Trophoblast cell (in vitro differentiated cells and primary cell): ENCODE measurements around the gene ATXN1.

Experiments used
- DNase-seq, 2 donors: peaks; one replicate each; pipeline ENCODE4 v3.0.0-alpha.2; 2016
- H2AFZ ChIP-seq: 2 replicates; pipeline ENCODE4 v1.6.1; 2013; ENCODE audit warnings: low read length, moderate library complexity, mild to moderate bottlenecking; ENCODE audit not compliant: insufficient read depth, poor library complexity
- H2AK5ac ChIP-seq: 2 replicates; pipeline ENCODE4 v1.6.1; 2013; ENCODE audit warnings: mild to moderate bottlenecking, low read length
- H2BK120ac ChIP-seq: 2 replicates; pipeline ENCODE4 v1.6.1; 2013; ENCODE audit warnings: low read length, mild to moderate bottlenecking, moderate library complexity; ENCODE audit not compliant: insufficient read depth, poor library complexity
- H2BK12ac ChIP-seq: 2 replicates; pipeline ENCODE4 v1.6.1; 2013; ENCODE audit warnings: mild to moderate bottlenecking, low read length, moderate library complexity
- H2BK5ac ChIP-seq: 2 replicates; pipeline ENCODE4 v1.6.1; 2013; ENCODE audit warnings: low read length, low read depth, moderate library complexity, mild to moderate bottlenecking; ENCODE audit not compliant: poor library complexity
- H3K14ac ChIP-seq: 2 replicates; pipeline ENCODE4 v1.6.1; 2013; ENCODE audit warnings: mild to moderate bottlenecking, low read length
- H3K18ac ChIP-seq: 2 replicates; pipeline ENCODE4 v1.6.1; 2013; ENCODE audit warnings: mild to moderate bottlenecking, low read length
- H3K23ac ChIP-seq: 2 replicates; pipeline ENCODE4 v1.6.1; 2013; ENCODE audit warnings: low read length
- H3K27ac ChIP-seq: 2 replicates; pipeline ENCODE4 v1.5.1; 2013; ENCODE audit warnings: low read depth, mild to moderate bottlenecking, inconsistent platforms, low read length, moderate library complexity
- H3K27me3 ChIP-seq: 2 replicates; pipeline ENCODE4 v1.6.1; 2013; ENCODE audit warnings: inconsistent platforms, mild to moderate bottlenecking, low read length, moderate library complexity; ENCODE audit not compliant: insufficient read depth
- H3K36me3 ChIP-seq, 2 experiments: 1 replicate in 1 of 2; 2 replicates in 1 of 2; pipeline ENCODE4 v1.6.1; 2013; ENCODE audit warnings: low read length in 2 of 2, mild to moderate bottlenecking in 2 of 2, moderate library complexity in 1 of 2; ENCODE audit not compliant: insufficient read depth in 2 of 2, control insufficient read depth in 1 of 2
- H3K4ac ChIP-seq: 2 replicates; pipeline ENCODE4 v1.6.1; 2013; ENCODE audit warnings: low read depth, mild to moderate bottlenecking, low read length, moderate library complexity
- H3K4me1 ChIP-seq, 2 experiments: 1 replicate in 1 of 2; 2 replicates in 1 of 2; pipeline ENCODE4 v1.6.1; 2013; ENCODE audit warnings: low read length in 2 of 2, mild to moderate bottlenecking in 2 of 2, moderate library complexity in 1 of 2; ENCODE audit not compliant: insufficient read depth in 2 of 2, control insufficient read depth in 1 of 2
- H3K4me2 ChIP-seq: 2 replicates; pipeline ENCODE4 v1.6.1; 2013; ENCODE audit warnings: inconsistent platforms, mild to moderate bottlenecking, low read length, moderate library complexity
- H3K4me3 ChIP-seq: 2 replicates; pipeline ENCODE4 v1.5.1; 2013; ENCODE audit warnings: mild to moderate bottlenecking, low read depth, low read length, inconsistent platforms
- H3K79me1 ChIP-seq: one replicate; pipeline ENCODE4 v1.6.1; 2013; ENCODE audit warnings: low read length
- H3K79me2 ChIP-seq: 2 replicates; pipeline ENCODE4 v1.6.1; 2013; ENCODE audit warnings: low read length, mild to moderate bottlenecking; ENCODE audit not compliant: control insufficient read depth, insufficient read depth, poor library complexity
- H3K9ac ChIP-seq: 2 replicates; pipeline ENCODE4 v1.6.1; 2013; ENCODE audit warnings: mild to moderate bottlenecking, low read length
- H3K9me3 ChIP-seq: 2 replicates; pipeline ENCODE4 v1.6.1; 2013; ENCODE audit warnings: low read depth, mild to moderate bottlenecking, control low read depth, inconsistent platforms, low read length; ENCODE audit not compliant: insufficient read depth
- H4K12ac ChIP-seq: 2 replicates; pipeline ENCODE4 v1.6.1; 2013; ENCODE audit warnings: low read depth, mild to moderate bottlenecking, low read length, moderate library complexity
- H4K8ac ChIP-seq: 2 replicates; pipeline ENCODE4 v1.6.1; 2013; ENCODE audit warnings: low read depth, mild to moderate bottlenecking, low read length, moderate library complexity
- H4K91ac ChIP-seq: one replicate; pipeline ENCODE4 v1.6.1; 2013; ENCODE audit warnings: low read depth, mild to moderate bottlenecking, low read length, moderate library complexity
- WGBS: extraction: QIAGEN DNeasy Blood & Tissue Kit; methylation state at CpG from one replicate; pipeline ENCODE4 v1.1.7; 2013; ENCODE audit warnings: missing lambda C conversion rate; ENCODE audit not compliant: insufficient read length, insufficient coverage; ENCODE audit errors: extremely low coverage; 5-methylcytosine and 5-hydroxymethylcytosine counted together

The ATXN1 gene

DNA sequence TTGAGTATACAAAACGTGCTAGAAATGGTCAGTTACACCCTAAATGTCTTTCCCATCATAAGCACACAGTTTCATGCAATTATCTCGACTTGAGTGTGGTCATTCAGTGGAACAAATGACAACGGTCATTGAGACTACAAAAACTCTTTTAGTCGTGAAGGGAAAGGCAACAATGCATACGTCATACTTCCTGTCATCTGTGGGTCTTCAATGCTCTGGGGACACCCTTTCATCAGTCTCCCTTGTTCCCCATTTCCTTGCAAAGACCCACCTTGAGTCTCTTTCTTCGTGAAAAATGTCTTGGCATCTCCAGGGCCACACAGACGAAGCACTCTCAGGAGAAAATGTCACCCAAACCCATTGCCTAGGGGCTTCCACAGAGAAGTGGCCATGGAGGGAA lies 284.4 kb downstream of the ATXN1 start:
- no peak overlapping the region for H4K8ac ChIP-seq
- H3K9me3 ChIP-seq, result no peaks in the 10 kb centered on the region
- no peak overlapping the region for H3K18ac ChIP-seq
- no peak overlapping the region for H3K23ac ChIP-seq
- WGBS, result no CpG with 5 or more reads among the region's 7 CpGs
- H3K79me1 ChIP-seq, result no peaks in the 10 kb centered on the region
- H2BK120ac ChIP-seq, result no peak overlapping the region
- H3K9ac ChIP-seq, result no peak overlapping the region
- H2BK5ac ChIP-seq, result no peak overlapping the region
- peaks cover 0 to 2% of the 10 kb centered on the region in 2 experiments for H3K36me3 ChIP-seq
- no peak overlapping the region for H2AK5ac ChIP-seq
- no peak overlapping the region for H3K27ac ChIP-seq
- H3K4me2 ChIP-seq, result no peak overlapping the region
- no peak for DNase-seq
- H2AFZ ChIP-seq, result no peak overlapping the region
- H4K12ac ChIP-seq, result no peak overlapping the region
- no peak overlapping the region for H4K91ac ChIP-seq
- no peak overlapping the region for H2BK12ac ChIP-seq
- no peak overlapping the region for H3K4me3 ChIP-seq
- H3K4me1 ChIP-seq, result peaks cover 2 to 7% of the 10 kb centered on the region in 2 experiments
- H3K27me3 ChIP-seq, result no peaks in the 10 kb centered on the region
- peaks cover 2% of the 10 kb centered on the region for H3K79me2 ChIP-seq
- H3K14ac ChIP-seq, result no peak overlapping the region
- H3K4ac ChIP-seq, result no peak overlapping the region

DNA sequence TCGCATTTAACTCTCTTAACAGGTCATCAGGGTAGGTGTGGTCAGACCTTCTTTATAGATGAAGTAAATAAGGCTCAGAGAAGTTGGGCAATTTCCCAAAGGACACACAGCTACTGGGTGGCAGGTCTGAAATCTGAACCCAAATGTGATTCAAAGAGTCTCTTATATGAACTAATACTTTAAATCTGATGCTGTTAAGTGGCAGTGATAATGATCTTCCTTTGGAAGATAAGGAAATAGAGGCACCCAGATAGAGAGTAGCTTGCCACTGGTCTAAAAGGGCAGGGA lies 285.8 kb downstream of the ATXN1 start:
- Histone ChIP-seq H3K27me3 (no peaks in the 10 kb centered on the region), H3K79me2 (peaks cover 2% of the 10 kb centered on the region), H4K12ac (no peak overlapping the region), H3K36me3 (peaks cover 0 to 2% of the 10 kb centered on the region in 2 experiments), H3K79me1 (no peaks in the 10 kb centered on the region), H3K4me1 (peaks cover 2 to 7% of the 10 kb centered on the region in 2 experiments), H3K27ac (no peak overlapping the region), H2BK12ac (no peak overlapping the region), H3K9ac (no peak overlapping the region), H3K4me3 (no peak overlapping the region), H3K4ac (no peak overlapping the region), H3K4me2 (no peak overlapping the region), H3K9me3 (no peaks in the 10 kb centered on the region), H3K23ac (no peak overlapping the region), H3K14ac (no peak overlapping the region), H4K91ac (no peak overlapping the region), H2AFZ (no peak overlapping the region), H4K8ac (no peak overlapping the region), H2BK120ac (no peak overlapping the region), H2BK5ac (no peak overlapping the region), H2AK5ac (no peak overlapping the region), H3K18ac (no peak overlapping the region)
- DNase-seq, result peak in 1 of 2 donors; percentile 5
- WGBS, result no CpG with 5 or more reads among the region's 1 CpG

DNA sequence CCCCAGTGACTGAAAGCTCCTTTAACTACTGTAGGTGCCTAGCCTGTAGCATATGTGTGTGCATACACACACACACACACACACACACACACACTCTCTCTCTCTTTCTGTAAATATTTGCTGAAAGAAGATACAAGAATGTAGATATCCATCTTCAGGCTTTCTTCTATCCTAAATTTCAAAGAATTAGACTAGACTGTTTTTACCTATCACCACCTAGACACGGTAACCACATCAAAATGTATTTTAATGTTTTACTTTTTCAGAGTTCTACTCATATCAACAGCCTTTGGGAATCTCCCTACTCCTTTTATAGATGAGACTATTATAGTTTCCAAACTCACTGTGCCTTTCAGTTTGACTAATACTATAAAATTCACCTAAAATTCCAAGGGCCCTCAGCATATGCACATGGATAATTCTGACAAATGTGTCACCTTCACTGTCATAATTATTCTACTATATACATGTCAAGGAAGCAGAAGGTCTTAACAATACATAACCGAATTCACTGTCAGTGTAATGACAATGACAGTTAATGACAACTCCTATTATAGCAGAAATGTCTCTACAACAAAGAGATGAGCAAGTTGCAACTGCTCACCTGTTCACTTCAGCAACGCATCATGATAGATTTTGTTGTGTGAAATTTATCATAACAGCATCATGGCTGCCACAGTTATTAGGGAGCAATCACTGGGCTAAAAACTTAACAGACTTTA lies 286.3 kb downstream of the ATXN1 start:
- Histone ChIP-seq H3K4me3 (no peak overlapping the region), H3K79me1 (no peaks in the 10 kb centered on the region), H2AK5ac (no peak overlapping the region), H2BK5ac (no peak overlapping the region), H3K36me3 (peaks cover 0 to 2% of the 10 kb centered on the region in 2 experiments), H3K79me2 (peaks cover 2% of the 10 kb centered on the region), H3K27ac (no peak overlapping the region), H3K23ac (no peak overlapping the region), H3K4ac (no peak overlapping the region), H3K27me3 (no peaks in the 10 kb centered on the region), H3K9me3 (no peaks in the 10 kb centered on the region), H4K12ac (no peak overlapping the region), H3K14ac (no peak overlapping the region), H3K4me1 (peaks cover 2 to 7% of the 10 kb centered on the region in 2 experiments), H2BK120ac (no peak overlapping the region), H3K4me2 (no peak overlapping the region), H4K8ac (no peak overlapping the region), H2BK12ac (no peak overlapping the region), H3K18ac (no peak overlapping the region), H4K91ac (no peak overlapping the region), H2AFZ (no peak overlapping the region), H3K9ac (no peak overlapping the region)
- no peak for DNase-seq
- WGBS, result no CpG with 5 or more reads among the region's 3 CpGs

DNA sequence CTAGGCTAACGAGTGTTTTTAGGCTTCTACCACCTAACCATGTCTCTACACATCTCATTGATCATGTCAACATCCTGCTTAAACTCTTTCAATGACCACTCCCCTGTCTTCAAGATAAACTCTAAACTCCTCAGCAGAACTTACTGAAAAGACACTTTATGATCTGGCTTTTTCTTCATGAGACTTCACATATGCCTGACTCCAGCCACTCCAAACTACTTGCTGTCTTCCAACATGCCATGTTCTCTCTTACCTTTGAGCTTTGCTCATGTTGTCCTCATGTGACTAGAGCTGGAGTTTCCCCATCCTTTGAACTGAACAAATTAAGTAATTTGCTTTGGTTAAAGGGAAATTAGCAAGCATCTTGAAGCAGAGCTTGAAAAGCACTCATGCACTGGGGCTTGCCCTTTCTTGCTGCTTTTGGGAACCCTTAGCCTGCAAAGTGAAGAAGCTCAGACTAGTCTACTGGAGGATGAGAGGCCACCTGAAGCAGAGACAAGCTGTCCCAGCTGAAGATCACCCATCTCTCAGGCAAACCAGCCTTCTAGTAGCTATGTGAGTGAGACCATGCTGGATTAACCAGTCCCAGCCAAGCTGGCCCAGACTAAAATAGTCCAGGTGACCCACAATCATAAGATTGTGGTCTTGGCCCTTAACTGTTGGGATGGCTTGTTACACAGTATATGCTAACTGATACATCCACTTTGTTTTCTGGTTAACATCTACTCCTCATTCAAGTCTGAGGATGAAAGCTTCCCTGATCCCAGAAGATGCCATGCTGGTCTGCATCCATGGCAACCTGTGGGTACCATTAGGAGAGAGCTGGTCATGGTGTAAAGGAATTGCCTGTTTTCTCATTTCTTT lies 287.1 kb downstream of the ATXN1 start:
- Histone ChIP-seq H3K4ac (no peak overlapping the region), H3K27ac (no peak overlapping the region), H2AK5ac (no peak overlapping the region), H3K4me3 (no peak overlapping the region), H3K4me1 (peaks cover 2 to 7% of the 10 kb centered on the region in 2 experiments), H2BK5ac (no peak overlapping the region), H3K79me1 (no peaks in the 10 kb centered on the region), H2AFZ (no peak overlapping the region), H3K9ac (no peak overlapping the region), H3K79me2 (peaks cover 2% of the 10 kb centered on the region), H3K18ac (no peak overlapping the region), H2BK120ac (no peak overlapping the region), H3K27me3 (no peaks in the 10 kb centered on the region), H2BK12ac (no peak overlapping the region), H4K8ac (no peak overlapping the region), H3K4me2 (no peak overlapping the region), H3K14ac (no peak overlapping the region), H3K23ac (no peak overlapping the region), H4K91ac (no peak overlapping the region), H3K36me3 (peaks cover 0 to 2% of the 10 kb centered on the region in 2 experiments), H4K12ac (no peak overlapping the region), H3K9me3 (no peaks in the 10 kb centered on the region)
- DNase-seq, result no peak
- WGBS, result no CpG with 5 or more reads among the region's 1 CpG
